ENCODE results near the gene KAT8. TPM values are rescaled to one million over a fixed set of nuclear protein-coding genes. Genes with fewer than 3 reads are reported as not detected.
A peak's percentile ranks its signal among the peaks of the same experiment; 100 is the strongest.

KAT8 gene
- total and polyA plus RNA-seq, 2 experiments from 2014 or later = 33.9 to 44.2 TPM

DNA sequence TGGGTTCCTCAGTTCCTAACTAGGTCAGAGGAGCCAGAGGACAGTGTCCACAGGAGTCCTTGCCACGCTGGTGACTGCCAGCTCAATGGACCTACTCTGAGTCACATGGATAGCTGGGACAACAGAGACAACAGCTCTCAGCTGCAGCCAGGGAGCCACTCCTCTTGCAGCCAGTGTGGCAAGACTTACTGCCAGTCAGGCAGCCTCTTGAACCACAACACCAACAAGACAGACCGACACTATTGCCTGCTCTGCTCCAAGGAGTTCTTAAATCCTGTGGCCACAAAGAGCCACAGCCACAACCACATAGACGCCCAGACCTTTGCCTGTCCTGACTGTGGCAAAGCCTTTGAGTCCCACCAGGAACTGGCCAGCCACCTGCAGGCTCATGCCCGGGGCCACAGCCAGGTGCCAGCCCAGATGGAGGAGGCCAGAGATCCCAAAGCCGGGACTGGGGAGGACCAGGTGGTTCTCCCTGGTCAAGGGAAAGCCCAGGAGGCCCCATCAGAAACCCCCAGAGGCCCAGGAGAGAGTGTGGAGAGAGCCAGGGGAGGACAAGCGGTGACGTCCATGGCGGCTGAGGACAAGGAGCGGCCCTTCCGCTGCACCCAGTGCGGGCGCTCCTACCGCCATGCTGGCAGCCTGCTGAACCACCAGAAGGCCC lies 36.6 kb upstream of the KAT8 start:
- 95% methylated on average over 13 of the region's 13 CpGs for WGBS (ENCODE audit: low lambda C conversion rate, missing lambda C conversion rate)
- Histone ChIP-seq H3K79me2 (peaks cover 22% of the 10 kb centered on the region), H3K4me1 (ENCODE audit: insufficient read depth) (no peaks in the 10 kb centered on the region), H2AFZ (no peak overlapping the region), H3K9me3 (ENCODE audit: low read depth) (no peaks in the 10 kb centered on the region), H3K36me3 (replicated peaks; ENCODE audit: insufficient read depth, low read depth) (no peaks in the 10 kb centered on the region), H3K4me2 (no peak overlapping the region), H3K9me2 (replicated peaks; ENCODE audit: insufficient read depth) (no peaks in the 10 kb centered on the region), H3K4me3 (no peak overlapping the region), H3K27ac (no peak overlapping the region), H4K20me1 (ENCODE audit: insufficient read depth, poor library complexity, severe bottlenecking) (no peaks in the 10 kb centered on the region), H3K27me3 (no peaks in the 10 kb centered on the region)
- TF ChIP-seq, protein P1, sequence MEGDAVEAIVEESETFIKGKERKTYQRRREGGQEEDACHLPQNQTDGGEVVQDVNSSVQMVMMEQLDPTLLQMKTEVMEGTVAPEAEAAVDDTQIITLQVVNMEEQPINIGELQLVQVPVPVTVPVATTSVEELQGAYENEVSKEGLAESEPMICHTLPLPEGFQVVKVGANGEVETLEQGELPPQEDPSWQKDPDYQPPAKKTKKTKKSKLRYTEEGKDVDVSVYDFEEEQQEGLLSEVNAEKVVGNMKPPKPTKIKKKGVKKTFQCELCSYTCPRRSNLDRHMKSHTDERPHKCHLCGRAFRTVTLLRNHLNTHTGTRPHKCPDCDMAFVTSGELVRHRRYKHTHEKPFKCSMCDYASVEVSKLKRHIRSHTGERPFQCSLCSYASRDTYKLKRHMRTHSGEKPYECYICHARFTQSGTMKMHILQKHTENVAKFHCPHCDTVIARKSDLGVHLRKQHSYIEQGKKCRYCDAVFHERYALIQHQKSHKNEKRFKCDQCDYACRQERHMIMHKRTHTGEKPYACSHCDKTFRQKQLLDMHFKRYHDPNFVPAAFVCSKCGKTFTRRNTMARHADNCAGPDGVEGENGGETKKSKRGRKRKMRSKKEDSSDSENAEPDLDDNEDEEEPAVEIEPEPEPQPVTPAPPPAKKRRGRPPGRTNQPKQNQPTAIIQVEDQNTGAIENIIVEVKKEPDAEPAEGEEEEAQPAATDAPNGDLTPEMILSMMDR (IDR thresholded peaks at IDR 0.05; ENCODE audit: poor library complexity) = no peak
- no peak for TF ChIP-seq EZH2 (IDR thresholded peaks at IDR 0.05; ENCODE audit: borderline replicate concordance)
- no peak for DNase-seq (ENCODE audit: low spot score)

DNA sequence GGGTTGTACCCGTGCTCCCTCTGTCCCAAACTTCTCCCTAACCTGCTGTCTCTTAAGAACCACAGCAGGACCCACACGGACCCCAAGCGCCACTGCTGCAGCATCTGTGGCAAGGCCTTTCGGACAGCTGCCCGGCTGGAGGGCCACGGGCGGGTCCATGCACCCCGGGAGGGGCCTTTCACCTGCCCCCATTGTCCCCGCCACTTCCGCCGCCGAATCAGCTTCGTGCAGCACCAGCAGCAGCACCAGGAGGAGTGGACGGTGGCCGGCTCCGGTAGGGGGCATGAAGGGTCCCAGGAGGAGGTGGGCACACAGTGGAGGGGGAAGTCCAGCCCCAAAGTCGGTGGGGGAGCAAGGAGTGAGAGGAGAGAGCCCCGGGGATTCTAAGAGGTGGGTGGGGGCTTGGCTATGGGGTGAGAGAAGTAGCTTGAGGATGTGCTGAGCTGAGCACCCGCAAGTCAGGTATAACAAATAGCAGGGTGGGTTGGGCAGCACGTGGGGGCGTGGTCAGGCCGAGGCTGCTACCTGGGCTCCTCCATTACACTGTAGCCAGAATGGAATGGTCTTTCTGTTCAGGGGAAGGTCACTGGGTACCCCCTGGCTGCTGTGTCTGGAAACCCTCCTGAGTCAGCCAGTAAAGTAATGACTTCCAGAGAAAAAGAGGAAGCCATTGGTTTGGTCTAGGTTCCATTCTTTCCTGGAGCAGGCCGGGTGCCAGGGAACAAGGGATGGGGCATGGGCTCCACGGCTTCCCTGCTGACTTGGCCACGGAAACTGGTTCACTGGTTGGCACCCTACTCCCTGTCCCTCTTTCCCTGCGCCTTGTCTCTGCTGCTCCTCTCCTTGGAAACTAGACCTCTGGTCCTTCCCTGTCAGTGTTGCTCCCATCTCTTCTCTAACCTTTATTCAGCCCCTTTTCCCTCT lies 35.8 kb upstream of the KAT8 start:
- Histone ChIP-seq H3K9me2 (replicated peaks; ENCODE audit: insufficient read depth) (no peaks in the 10 kb centered on the region), H3K4me3 (no peak overlapping the region), H3K27me3 (no peaks in the 10 kb centered on the region), H3K9me3 (ENCODE audit: low read depth) (no peaks in the 10 kb centered on the region), H4K20me1 (ENCODE audit: insufficient read depth, poor library complexity, severe bottlenecking) (no peaks in the 10 kb centered on the region), H3K4me1 (ENCODE audit: insufficient read depth) (no peaks in the 10 kb centered on the region), H2AFZ (no peak overlapping the region), H3K36me3 (replicated peaks; ENCODE audit: insufficient read depth, low read depth) (no peaks in the 10 kb centered on the region), H3K4me2 (no peak overlapping the region), H3K79me2 (peaks cover 14% of the 10 kb centered on the region), H3K27ac (no peak overlapping the region)
- 96% methylated on average over 20 of the region's 26 CpGs for WGBS (ENCODE audit: low lambda C conversion rate, missing lambda C conversion rate)
- DNase-seq (ENCODE audit: low spot score) = peak; percentile 3
- TF ChIP-seq EZH2phosphoT487 (IDR thresholded peaks at IDR 0.05; ENCODE audit: low read depth, severe bottlenecking, unreplicated experiment) (no peak), EZH2 (IDR thresholded peaks at IDR 0.05; ENCODE audit: borderline replicate concordance) (no peak)
- TF ChIP-seq, protein P1 (IDR thresholded peaks at IDR 0.05; ENCODE audit: poor library complexity) = no peak

DNA sequence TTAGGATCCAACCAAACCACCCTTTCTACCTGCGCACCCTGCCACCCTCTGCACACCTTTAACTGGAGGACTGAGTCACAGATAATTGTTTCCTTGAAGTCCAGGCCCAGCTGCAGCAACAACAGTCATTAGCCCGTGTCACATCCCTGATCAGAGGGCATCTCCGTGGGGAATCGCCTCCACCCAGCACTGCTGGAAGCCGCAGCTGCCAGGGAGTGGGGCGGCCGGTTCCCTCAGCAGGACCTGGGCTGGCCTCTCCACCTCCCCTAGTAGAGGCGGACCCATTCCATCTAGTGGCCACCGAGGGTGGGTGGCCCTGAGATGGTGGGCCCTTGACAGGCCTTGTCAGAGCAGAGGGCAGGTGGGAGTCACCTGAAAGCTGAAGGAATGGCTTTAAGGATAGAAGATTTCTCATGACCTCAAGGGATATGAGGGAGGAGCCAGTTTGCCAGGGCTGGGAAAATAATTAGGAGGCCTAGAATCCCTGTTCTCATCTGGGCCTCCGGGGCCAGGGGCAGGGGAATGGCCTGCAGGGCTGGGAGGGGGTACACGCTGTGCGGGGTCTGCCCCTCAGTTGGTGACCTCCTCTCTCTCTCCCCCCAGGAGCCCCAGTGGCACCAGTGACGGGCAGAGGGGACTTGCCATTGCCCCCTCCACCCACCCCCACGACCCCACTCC lies 35.0 kb upstream of the KAT8 start:
- peak; percentile 3 for DNase-seq (ENCODE audit: low spot score)

More for the DNA sequence above, 35.0 kb upstream of the KAT8 start:
- Histone ChIP-seq H3K4me2 (no peak overlapping the region), H3K36me3 (replicated peaks; ENCODE audit: insufficient read depth, low read depth) (no peaks in the 10 kb centered on the region), H3K9me3 (ENCODE audit: low read depth) (no peaks in the 10 kb centered on the region), H4K20me1 (ENCODE audit: insufficient read depth, poor library complexity, severe bottlenecking) (no peaks in the 10 kb centered on the region), H3K79me2 (peaks cover 8% of the 10 kb centered on the region), H3K27ac (no peak overlapping the region), H3K9me2 (replicated peaks; ENCODE audit: insufficient read depth) (no peaks in the 10 kb centered on the region), H3K4me1 (ENCODE audit: insufficient read depth) (no peaks in the 10 kb centered on the region), H3K27me3 (no peaks in the 10 kb centered on the region), H2AFZ (no peak overlapping the region), H3K4me3 (no peak overlapping the region)
- TF ChIP-seq, protein P1 (IDR thresholded peaks at IDR 0.05; ENCODE audit: poor library complexity) = no peak
- TF ChIP-seq EZH2phosphoT487 (IDR thresholded peaks at IDR 0.05; ENCODE audit: low read depth, severe bottlenecking, unreplicated experiment) (no peak), EZH2 (IDR thresholded peaks at IDR 0.05; ENCODE audit: borderline replicate concordance) (no peak)
- WGBS (ENCODE audit: low lambda C conversion rate, missing lambda C conversion rate) = 91% methylated on average over 12 of the region's 14 CpGs

Measured in hepatocyte (in vitro differentiated cells).